Activated naive CD4-positive, alpha-beta T cell treated with anti-CD3 and anti-CD28 coated beads, Interleukin-2, amount 50 U/mL, for 16 hours (primary cell): ENCODE measurements around the gene FUT7.
A peak's percentile ranks its signal among the peaks of the same experiment; 100 is the strongest.
"Not testable (repeated sequence)": the region's sequence is repeated elsewhere in the genome, so short reads cannot be mapped to it uniquely, and the experiment has no call there.

Source experiments
- DNase-seq: peaks from one replicate; pipeline ENCODE4 v3.0.0-alpha.2; 2020

FUT7 gene

DNA sequence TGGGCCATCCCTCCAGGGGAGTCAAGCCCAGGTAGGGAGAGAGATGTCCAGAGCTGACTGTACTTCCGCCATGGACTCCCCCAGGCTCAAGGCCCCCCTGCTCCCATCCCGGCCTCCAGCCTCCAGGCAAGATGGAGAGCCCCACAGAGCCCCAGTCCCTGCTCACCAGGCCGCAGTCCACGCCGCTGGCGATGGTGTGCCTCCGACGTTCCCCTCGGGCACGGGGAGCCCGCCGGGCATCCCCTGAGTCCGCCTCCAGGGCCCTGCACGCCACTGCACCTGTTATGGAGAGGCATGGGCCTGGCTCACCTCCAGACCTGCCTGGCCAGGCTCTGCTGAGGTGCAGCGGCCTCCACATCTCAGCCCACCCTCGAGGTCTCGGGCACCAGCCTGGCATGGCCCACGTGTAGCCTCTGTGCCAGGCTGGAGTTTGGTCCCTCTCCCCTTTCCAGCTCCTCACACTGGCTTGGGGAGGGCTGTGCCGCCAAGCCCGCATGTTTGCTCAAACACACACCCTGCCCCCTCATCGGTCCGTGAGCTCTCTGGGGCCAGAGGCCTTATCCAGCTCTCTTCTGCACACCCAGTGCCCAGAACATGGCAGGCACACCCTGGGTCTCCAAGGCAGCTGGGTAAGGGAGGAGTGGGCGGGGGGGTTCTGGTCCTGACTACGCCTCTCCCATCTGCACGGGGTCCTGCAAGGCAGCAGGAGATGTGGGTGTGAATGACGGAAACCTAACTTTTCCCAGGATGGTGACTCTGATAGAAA lies 34.4 kb upstream of the FUT7 start:
- no peak for DNase-seq

DNA sequence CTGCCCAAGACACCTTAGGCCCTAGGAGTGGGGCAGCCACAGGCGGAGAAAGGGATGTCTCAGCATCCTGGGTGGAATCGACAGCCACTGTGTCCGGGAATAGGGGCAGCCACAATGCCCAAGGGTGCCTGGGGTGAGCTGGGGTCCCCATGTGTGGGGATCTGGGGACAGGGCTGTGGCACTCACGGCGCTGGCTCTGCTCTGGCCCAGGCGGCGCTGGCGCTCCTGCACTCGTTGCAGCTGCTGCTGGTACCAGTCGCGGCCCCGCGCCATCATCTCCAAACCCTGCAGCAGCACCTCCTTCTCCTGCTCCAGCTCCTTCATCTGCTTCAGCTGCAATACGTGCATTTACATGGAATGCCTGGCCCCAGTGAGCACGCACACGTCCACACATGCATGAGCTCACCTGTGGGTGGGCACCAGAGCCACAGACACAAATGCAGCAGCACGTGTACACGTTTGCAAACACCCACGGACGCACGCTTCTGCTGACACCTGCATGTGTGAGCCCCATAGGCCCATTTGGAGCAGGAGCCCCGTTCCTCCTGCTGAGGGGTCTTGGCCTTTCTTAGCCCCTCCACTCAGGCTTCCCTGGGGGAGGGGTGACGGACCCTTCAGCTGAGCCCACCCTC lies 33.6 kb upstream of the FUT7 start:
- no peak for DNase-seq

GRCh38 chr9:137064880-137065164 lies 32.9 kb upstream of the FUT7 start:
- no peak for DNase-seq

DNA sequence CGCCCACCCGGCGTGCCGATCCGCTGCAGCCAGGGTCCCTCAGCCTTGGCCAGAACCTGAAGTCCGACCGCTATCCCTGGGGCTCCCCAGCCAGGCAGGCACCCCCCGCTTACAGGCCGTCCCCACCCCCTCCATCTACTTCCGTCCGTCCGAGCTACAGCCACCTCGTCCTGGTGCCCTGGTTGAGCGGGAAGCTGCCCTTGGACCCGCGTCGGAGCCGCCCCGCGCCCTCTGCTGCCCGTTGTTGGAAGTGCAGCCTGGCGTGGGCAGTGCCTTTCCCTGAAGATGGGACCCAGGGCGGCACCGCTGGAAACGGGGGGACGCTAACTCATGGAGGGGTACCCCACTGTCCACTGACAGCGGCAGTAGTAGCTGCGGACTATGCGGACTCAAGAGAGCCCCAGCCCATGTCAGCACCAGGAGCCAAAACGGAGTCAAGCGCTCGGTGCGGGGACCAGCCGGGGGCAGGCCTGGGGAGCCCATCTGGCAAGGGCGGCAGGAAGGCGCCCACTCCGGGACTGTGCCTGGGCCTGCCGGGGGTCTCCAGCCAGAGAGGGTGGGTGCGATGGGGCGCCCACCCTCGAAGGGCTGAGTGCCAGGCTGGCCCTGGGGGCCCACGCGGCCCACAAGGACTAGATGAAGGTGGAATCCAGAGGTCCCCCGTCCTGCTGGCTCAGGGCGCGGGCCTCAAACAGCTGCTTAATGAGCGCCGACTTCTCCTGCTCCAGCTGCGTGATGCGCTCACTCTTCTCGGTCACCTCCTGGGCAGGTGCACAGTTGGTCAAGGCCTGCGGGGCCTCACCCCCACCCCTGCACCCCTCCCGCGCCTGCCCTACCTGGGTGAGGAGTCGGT lies 32.4 kb upstream of the FUT7 start:
- peak; percentile 68 for DNase-seq

- no peak for DNase-seq
Measured at GRCh38 chr9:137063311-137064026, 31.6 kb upstream of the FUT7 start.

GRCh38 chr9:137062798-137063197 lies 30.9 kb upstream of the FUT7 start:
- DNase-seq = not testable (repeated sequence)

GRCh38 chr9:137062384-137062783 lies 30.5 kb upstream of the FUT7 start:
- no peak for DNase-seq

GRCh38 chr9:137058521-137059234 lies 26.8 kb upstream of the FUT7 start:
- no peak for DNase-seq

GRCh38 chr9:137057545-137057944 lies 25.7 kb upstream of the FUT7 start:
- DNase-seq = no peak

- no peak for DNase-seq
Measured at GRCh38 chr9:137056739-137057415, 25.0 kb upstream of the FUT7 start.

DNA sequence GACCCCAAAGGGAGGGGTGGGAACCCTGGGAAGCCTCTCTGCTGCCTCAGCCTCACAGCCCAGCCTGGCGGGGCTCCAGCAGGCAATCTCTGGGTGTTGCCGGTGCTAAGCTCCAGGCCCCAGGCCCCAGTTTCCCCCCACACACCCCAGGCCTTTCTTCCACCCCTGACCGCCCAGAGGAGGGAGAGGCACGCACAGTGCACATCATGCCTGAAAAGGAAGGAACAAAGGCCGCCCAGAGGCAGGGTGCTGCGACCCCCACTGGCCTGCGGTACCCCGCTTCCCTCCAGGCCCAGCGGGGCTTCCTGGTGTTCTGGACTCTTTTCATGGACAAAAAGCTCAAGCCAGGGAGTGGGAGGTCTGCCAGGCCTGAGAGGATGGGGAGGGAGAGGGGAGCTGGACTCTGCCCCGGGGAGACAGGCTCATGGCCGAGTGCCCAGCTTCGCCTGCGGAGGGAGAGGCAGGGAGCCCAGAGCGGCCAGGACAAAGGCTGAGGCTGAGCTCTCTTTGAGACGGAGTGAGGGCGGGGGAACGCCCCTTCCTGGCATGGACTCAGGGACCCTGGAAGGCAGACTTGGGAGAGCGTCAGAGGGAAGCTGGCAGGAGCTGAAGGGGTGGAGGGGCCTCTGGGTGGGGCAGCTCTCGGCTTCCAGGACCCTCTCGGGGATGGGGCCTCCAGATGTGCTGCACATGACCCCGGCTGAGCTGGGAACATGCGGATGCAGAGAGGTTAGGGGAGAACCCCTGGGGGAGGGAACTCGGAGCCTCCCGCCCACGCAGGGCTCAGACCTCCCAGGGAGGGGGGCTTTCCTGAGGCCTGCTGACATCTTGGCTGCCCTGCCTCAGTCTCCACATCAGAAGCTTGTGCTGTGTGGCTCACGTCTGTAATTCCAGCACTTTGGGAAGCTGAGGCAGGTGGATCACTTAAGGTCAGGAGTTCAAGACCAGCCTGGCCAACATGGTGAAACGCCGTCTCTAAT lies 23.8 kb upstream of the FUT7 start:
- DNase-seq = no peak

- DNase-seq = no peak
Measured at GRCh38 chr9:137054932-137055384, 23.1 kb upstream of the FUT7 start.

DNA sequence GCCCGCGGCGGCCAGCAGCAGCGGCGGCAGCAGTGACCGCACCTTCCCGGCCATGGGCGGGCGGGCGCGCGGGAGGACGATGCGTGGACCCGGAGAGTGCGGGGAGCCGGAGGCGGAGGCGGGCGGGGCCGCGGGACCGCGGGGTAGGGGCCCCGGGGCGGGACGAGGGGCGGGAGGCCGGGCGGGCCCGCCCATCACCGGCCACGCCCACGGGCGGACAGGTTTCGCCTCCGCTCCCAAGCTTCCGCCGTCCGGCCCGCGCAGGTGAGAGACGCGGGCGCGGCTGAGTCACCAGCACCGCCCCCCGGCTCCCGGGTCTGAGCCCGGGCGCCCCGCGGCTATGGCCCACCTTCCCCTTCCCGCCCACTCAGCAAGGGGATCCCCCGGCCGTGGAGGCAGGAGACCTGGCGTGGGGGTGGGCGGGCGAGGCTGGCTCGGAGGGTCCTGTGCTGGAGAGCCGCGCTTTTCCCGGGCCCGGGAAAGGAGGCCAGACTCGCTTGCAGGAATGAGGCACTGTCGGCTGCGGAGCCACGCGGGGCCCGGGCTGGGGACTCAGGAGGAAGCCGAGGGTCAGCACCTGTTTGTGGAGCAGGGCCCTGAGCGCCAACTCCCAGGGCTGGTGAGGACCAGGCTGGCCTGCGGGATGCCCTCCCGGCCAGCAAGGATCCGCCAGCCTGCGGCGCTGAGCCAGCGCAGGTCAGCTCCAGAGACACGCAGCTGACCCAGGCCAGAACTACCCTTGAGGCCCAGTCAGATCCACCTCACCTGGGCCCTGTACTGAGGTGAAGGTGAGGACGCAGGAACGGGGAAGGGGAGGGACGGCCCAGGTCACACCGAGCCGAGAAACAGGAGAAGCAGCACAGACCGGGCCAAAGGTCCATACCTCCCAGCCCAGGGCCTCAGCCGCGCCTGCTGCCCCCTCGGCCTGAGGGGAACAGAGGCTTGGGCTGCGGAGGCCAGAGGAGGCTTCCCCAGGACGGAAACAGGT lies 22.4 kb upstream of the FUT7 start, which contains the start of gene ENTPD2:
Gene ENTPD2 (minus strand): TSS at position 118 of the 988 bp plus-strand sequence. CDS start 64 bp downstream, at position 54.
- peak; percentile 33 for DNase-seq

DNA sequence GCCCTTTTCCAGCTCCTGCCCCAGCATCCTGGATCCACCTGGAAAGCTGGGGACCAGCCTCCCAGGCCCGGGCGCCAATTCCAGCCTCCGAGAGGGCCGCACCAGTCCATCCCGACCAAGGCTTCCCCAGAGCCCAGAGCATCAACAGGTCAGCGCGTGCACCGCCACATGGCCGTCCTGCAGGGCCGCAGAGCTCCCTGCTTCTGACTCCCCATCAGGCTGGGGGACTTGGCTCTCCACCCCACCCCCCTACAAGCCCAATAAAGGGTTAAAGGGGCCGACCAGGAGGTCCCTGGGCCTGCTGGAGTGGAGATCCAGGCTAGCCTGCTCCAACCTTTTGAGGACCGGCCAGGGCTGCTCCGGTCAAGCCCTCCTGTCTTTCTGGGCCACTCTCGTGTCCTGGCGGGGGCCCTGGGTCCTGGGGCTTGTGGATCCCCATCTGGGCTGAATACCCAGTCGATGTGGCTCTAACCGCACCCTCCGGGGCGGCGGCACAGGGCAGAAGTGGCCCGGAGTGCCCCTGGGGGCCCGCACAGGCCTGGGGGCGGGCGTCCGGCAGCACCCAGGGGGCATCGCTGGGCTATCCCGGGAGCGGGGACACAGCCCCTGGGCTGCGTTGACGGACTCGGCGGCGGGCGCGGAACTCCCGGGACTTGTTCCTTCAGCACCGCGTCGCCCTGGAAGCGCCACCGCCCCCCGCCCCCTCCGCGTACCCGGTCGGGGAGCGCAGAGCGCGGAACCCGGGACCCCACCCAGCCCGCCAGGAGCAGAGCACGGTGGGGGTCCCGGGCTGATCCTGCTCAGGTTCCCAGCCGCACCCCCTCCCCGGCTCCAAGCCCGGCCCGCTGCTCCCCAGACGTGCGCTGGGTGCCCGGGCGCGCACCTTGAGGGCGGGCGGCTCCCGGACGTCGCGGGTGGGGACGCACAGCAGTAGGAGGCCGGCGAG lies 21.4 kb upstream of the FUT7 start:
- DNase-seq = no peak

GRCh38 chr9:137052293-137052692 lies 20.4 kb upstream of the FUT7 start:
- no peak for DNase-seq

DNA sequence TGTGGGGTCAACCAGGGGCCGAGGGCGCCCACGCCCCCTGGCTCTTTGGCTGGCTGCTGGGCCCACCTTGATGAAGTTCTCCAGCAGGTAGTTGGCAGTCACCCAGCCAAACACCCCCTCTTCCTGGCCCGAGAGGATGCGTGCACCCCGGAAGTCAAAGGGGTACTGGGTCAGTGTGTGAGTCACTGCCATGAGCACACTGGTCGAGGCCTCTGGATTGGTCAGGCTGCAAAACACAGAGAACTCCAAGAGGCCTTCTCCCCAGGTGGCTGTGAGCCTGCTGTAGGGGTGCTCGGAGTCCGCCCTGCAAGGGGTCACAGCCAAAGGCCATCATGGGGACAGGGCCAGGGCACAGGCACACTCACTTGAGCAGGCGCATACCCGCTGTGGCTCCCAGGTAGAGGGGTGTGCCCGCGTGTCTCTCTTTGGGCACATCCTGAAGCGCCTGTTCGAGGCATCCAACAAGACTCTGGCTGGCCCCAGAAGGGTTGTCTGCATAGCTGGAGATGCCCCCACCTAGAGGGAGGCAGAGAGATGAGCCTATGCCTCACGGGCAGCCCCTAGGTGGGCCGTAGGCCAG lies 19.3 kb upstream of the FUT7 start:
- no peak for DNase-seq

DNA sequence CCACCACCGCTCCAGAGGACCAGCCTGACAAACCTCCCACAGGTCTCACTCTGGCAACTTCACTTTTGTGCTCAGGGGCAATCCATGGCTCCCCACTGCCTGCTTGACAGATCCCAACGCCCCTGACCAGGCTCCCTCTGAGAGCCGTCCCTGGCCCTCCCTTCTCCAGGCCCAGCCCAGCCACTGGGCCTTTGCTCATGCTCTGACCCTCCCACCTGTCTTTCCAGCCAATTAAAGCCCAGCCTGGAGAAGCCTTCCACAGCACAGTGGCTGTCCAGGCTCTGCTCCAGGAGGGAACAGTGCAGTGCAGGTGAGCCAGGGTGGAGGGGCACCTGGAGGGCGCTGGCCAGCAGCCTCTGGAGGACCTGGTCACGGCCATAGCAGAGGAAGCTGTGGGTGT lies 18.7 kb upstream of the FUT7 start:
- DNase-seq = no peak
